OCI-LY1 (cell line): Measurements from ENCODE around the gene ATP12A.

Experiments used
- H2AFZ ChIP-seq: fragments of 200-600 bp; sonication (generic), shearing (Covaris generic); 2 replicates; pipeline ENCODE4 v1.6.0; 2014; ENCODE audit warnings: antibody characterized with exemption, mild to moderate bottlenecking, low read length
- H3F3A ChIP-seq: fragments of 200-600 bp; sonication (generic), shearing (Covaris generic); 2 replicates; pipeline ENCODE4 v1.6.0; 2014; ENCODE audit warnings: mild to moderate bottlenecking, antibody characterized with exemption, low read length, moderate library complexity; ENCODE audit not compliant: insufficient read depth
- H3K27ac ChIP-seq: fragments of 200-600 bp; sonication (generic); 2 replicates; pipeline ENCODE4 v1.5.1; 2014; ENCODE audit warnings: low read length, mixed run types, mild to moderate bottlenecking, low read depth; ENCODE audit not compliant: poor library complexity, severe bottlenecking
- H3K27me3 ChIP-seq: fragments of 200-600 bp; sonication (generic); 2 replicates; pipeline ENCODE4 v1.6.0; 2014; ENCODE audit warnings: antibody characterized with exemption, mild to moderate bottlenecking, low read length, moderate library complexity; ENCODE audit not compliant: insufficient read depth
- H3K36me3 ChIP-seq: fragments of 200-600 bp; sonication (generic); 2 replicates; pipeline ENCODE4 v1.6.1; 2014; ENCODE audit warnings: mild to moderate bottlenecking, antibody characterized with exemption, low read length, moderate library complexity, mixed read lengths; ENCODE audit not compliant: insufficient read depth
- H3K4me1 ChIP-seq: fragments of 200-600 bp; sonication (generic); 2 replicates; pipeline ENCODE4 v1.5.1; 2014; ENCODE audit warnings: mild to moderate bottlenecking, low read length, moderate library complexity; ENCODE audit not compliant: insufficient read depth, severe bottlenecking
- H3K4me2 ChIP-seq: fragments of 200-600 bp; sonication (generic), shearing (Covaris generic); 2 replicates; pipeline ENCODE4 v1.6.1; 2014; ENCODE audit warnings: low read length
- H3K4me3 ChIP-seq: fragments of 200-600 bp; sonication (generic); 2 replicates; pipeline ENCODE4 v1.5.1; 2014; ENCODE audit warnings: low read length, low read depth, mild to moderate bottlenecking, mixed read lengths; ENCODE audit not compliant: poor library complexity, severe bottlenecking
- H3K79me2 ChIP-seq: fragments of 200-600 bp; shearing (Covaris generic); 2 replicates; pipeline ENCODE4 v1.6.1; 2016; ENCODE audit warnings: mixed run types, low read length, mixed read lengths; ENCODE audit not compliant: insufficient read depth
- H3K9ac ChIP-seq: fragments of 200-600 bp; sonication (generic), shearing (Covaris generic); 2 replicates; pipeline ENCODE4 v1.6.1; 2014; ENCODE audit warnings: mild to moderate bottlenecking, low read length, mixed read lengths
- H3K9me2 ChIP-seq: fragments of 200-600 bp; sonication (generic), shearing (Covaris generic); 2 replicates; pipeline ENCODE4 v1.6.1; 2014; ENCODE audit warnings: low read depth, mild to moderate bottlenecking, low read length, mixed read lengths
- H3K9me3 ChIP-seq: fragments of 200-600 bp; shearing (Covaris generic); 2 replicates; pipeline ENCODE4 v1.6.1; 2014; ENCODE audit warnings: low read length, mixed read lengths
- H4K20me1 ChIP-seq: fragments of 200-600 bp; sonication (generic), shearing (Covaris generic); 2 replicates; pipeline ENCODE4 v1.6.0; 2016; ENCODE audit warnings: mild to moderate bottlenecking, low read length; ENCODE audit not compliant: insufficient read depth
- CTCF ChIP-seq: fragments of 200-600 bp; sonication (generic), shearing (Covaris generic); IDR thresholded peaks from 2 replicates; pipeline ENCODE4 v1.5.1; 2017; ENCODE audit warnings: mild to moderate bottlenecking, antibody characterized with exemption, low read length, moderate library complexity, mixed read lengths
- EZH2 ChIP-seq: fragments of 200-600 bp; sonication (generic), shearing (Covaris generic); IDR thresholded peaks from 2 replicates; pipeline ENCODE4 v1.8.0; 2017; ENCODE audit warnings: borderline replicate concordance, mixed run types, mild to moderate bottlenecking, antibody characterized with exemption, low read length, moderate library complexity, mixed read lengths

The ATP12A gene

DNA sequence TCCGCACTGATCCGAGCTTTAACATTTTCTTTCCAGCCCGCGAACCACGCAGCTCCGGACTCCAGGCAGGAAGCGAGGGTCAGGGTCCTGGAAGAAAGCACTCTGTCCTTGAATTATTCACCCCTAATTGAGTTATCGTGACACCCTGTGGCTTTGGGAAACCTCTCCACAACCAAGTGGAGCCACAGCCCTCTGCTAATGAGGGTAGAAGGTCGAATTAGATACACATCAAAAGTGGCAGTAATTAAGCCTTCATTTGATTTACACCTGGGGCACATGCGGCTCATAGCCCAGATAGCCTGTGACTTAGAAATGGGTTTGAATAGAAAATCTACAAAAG is 67.8 kb downstream of the ATP12A start:
- Histone ChIP-seq H3K27me3 (no peaks in the 10 kb centered on the region), H3K4me2 (no peak overlapping the region), H3K9me3 (no peaks in the 10 kb centered on the region), H3K4me1 (no peaks in the 10 kb centered on the region), H3K36me3 (no peaks in the 10 kb centered on the region), H3K79me2 (no peaks in the 10 kb centered on the region), H3F3A (no peaks in the 10 kb centered on the region), H3K9ac (no peak overlapping the region), H2AFZ (no peak overlapping the region), H3K4me3 (no peak overlapping the region), H4K20me1 (no peaks in the 10 kb centered on the region), H3K9me2 (no peaks in the 10 kb centered on the region), H3K27ac (no peak overlapping the region)
- TF ChIP-seq CTCF (no peak), EZH2 (no peak)

- Histone ChIP-seq H3K79me2 (no peaks in the 10 kb centered on the region), H3F3A (no peaks in the 10 kb centered on the region), H3K4me2 (no peak overlapping the region), H3K9ac (no peak overlapping the region), H3K4me1 (no peaks in the 10 kb centered on the region), H2AFZ (no peak overlapping the region), H3K27me3 (no peaks in the 10 kb centered on the region), H3K9me2 (no peaks in the 10 kb centered on the region), H3K4me3 (no peak overlapping the region), H3K9me3 (no peaks in the 10 kb centered on the region), H3K36me3 (no peaks in the 10 kb centered on the region), H3K27ac (no peak overlapping the region), H4K20me1 (no peaks in the 10 kb centered on the region)
- TF ChIP-seq EZH2 (no peak), CTCF (no peak)
These were observed 79.0 kb downstream of the ATP12A start for GRCh38 chr13:24759197-24759596.
